IMR-90 (cell line): ENCODE results near the gene TCF7L1. TPM values are rescaled to one million over a fixed set of nuclear protein-coding genes. Genes with fewer than 3 reads are reported as not detected.

Experiments
- ATAC-seq: fragments of 200-7000 bp; cut with Tn5 transposase; 2 replicates; pipeline ENCODE4 v1.9.1; 2020; ENCODE audit warnings: low read depth, mild to moderate bottlenecking, moderate library complexity
- BruUV-seq: library from RNA; stranded (reverse); fragments of 400-500 nt; replicated peaks from 2 replicates; lab custom pipeline; 2021; lab: Mats Ljungman, UMichigan
- CTCF ChIA-PET: fragments of 300-600 bp; formaldehyde crosslinking; extraction: SDS; loops from one replicate; lab custom pipeline; 2021; ENCODE audit warnings: antibody characterized with exemption; lab: Yijun Ruan, JAX
- POLR2A ChIA-PET: fragments of 300-600 bp; sonication (Branson Sonifier 250); formaldehyde crosslinking; loops from one replicate; lab custom pipeline; 2022; ENCODE audit warnings: antibody characterized with exemption; ENCODE audit not compliant: unreplicated experiment; lab: Charles Lee
- DNase-seq: peaks from one replicate; pipeline ENCODE4 v3.0.0; 2013
- H2AFZ ChIP-seq: replicated peaks from 2 replicates; pipeline ENCODE3; 2013; ENCODE audit warnings: low read length, mild to moderate bottlenecking; ENCODE audit not compliant: poor library complexity
- H2AK5ac ChIP-seq: 2 replicates; pipeline ENCODE4 v1.6.1; 2013; ENCODE audit warnings: low read depth, low read length, inconsistent platforms
- H2AK9ac ChIP-seq: replicated peaks from 2 replicates; pipeline ENCODE3; 2013; ENCODE audit warnings: mild to moderate bottlenecking, low read depth, low read length, moderate library complexity; ENCODE audit not compliant: poor library complexity
- H2BK120ac ChIP-seq: 2 replicates; pipeline ENCODE4 v1.6.1; 2013; ENCODE audit warnings: low read depth, low read length, inconsistent platforms
- H2BK15ac ChIP-seq: 3 replicates; pipeline ENCODE4 v1.6.1; 2013; ENCODE audit warnings: low read depth, low read length, inconsistent platforms
- H2BK20ac ChIP-seq: 2 replicates; pipeline ENCODE4 v1.6.1; 2013; ENCODE audit warnings: low read depth, mild to moderate bottlenecking, inconsistent platforms, low read length, moderate library complexity
- H2BK5ac ChIP-seq: 2 replicates; pipeline ENCODE4 v1.6.1; 2013; ENCODE audit warnings: mild to moderate bottlenecking, low read depth, low read length, inconsistent platforms; ENCODE audit not compliant: poor library complexity, severe bottlenecking
- H3K14ac ChIP-seq: replicated peaks from 2 replicates; pipeline ENCODE4 v1.6.1; 2013; ENCODE audit warnings: low read depth, low read length, inconsistent platforms
- H3K18ac ChIP-seq: 2 replicates; pipeline ENCODE4 v1.6.1; 2013; ENCODE audit warnings: low read depth, low read length, control low read depth
- H3K23ac ChIP-seq: 2 replicates; pipeline ENCODE4 v1.6.1; 2013; ENCODE audit warnings: low read depth, low read length, inconsistent platforms
- H3K27ac ChIP-seq: 2 replicates; pipeline ENCODE4 v1.5.1; 2013; ENCODE audit warnings: mild to moderate bottlenecking, control low read depth, low read length; ENCODE audit not compliant: insufficient read depth
- H3K27me3 ChIP-seq: 2 replicates; pipeline ENCODE4 v1.6.1; 2013; ENCODE audit warnings: low read length; ENCODE audit not compliant: control insufficient read depth, insufficient read depth
- H3K36me3 ChIP-seq: 2 replicates; pipeline ENCODE4 v1.6.1; 2013; ENCODE audit warnings: low read length, mixed read lengths; ENCODE audit not compliant: control insufficient read depth, insufficient read depth
- H3K4ac ChIP-seq: 2 replicates; pipeline ENCODE4 v1.6.1; 2013; ENCODE audit warnings: low read depth, low read length, inconsistent platforms
- H3K4me1 ChIP-seq: 2 replicates; pipeline ENCODE4 v1.6.1; 2013; ENCODE audit warnings: low read length, mixed read lengths; ENCODE audit not compliant: control insufficient read depth, insufficient read depth
- H3K4me2 ChIP-seq: 2 replicates; pipeline ENCODE4 v1.6.1; 2013; ENCODE audit warnings: low read depth, mild to moderate bottlenecking, control low read depth, low read length, moderate library complexity
- H3K4me3 ChIP-seq: 2 replicates; pipeline ENCODE4 v1.5.1; 2013; ENCODE audit warnings: low read depth, mild to moderate bottlenecking, control low read depth, low read length, moderate library complexity; ENCODE audit not compliant: insufficient read depth
- H3K56ac ChIP-seq: 2 replicates; pipeline ENCODE4 v1.6.1; 2013; ENCODE audit warnings: low read length, inconsistent platforms; ENCODE audit not compliant: insufficient read depth; ENCODE audit errors: extremely low read depth
- H3K79me1 ChIP-seq, 2 experiments: 2 replicates each; pipeline ENCODE4 v1.6.1; 2013; ENCODE audit warnings: low read length in 2 of 2, inconsistent platforms in 1 of 2, low read depth in 1 of 2
- H3K9ac ChIP-seq: 2 replicates; pipeline ENCODE4 v1.6.1; 2013; ENCODE audit warnings: low read depth, low read length, control low read depth
- H3K9me1 ChIP-seq: 2 replicates; pipeline ENCODE4 v1.6.1; 2013; ENCODE audit warnings: low read length, inconsistent platforms; ENCODE audit not compliant: insufficient read depth
- H3K9me3 ChIP-seq: 2 replicates; pipeline ENCODE4 v1.6.1; 2013; ENCODE audit warnings: low read length; ENCODE audit not compliant: control insufficient read depth, insufficient read depth
- H4K20me1 ChIP-seq: 2 replicates; pipeline ENCODE4 v1.6.1; 2013; ENCODE audit warnings: low read length, inconsistent platforms; ENCODE audit not compliant: insufficient read depth
- H4K5ac ChIP-seq: 2 replicates; pipeline ENCODE4 v1.6.1; 2013; ENCODE audit warnings: mild to moderate bottlenecking, low read depth, low read length, control low read depth
- H4K8ac ChIP-seq, 2 experiments: 2 replicates each; pipeline ENCODE4 v1.6.1; 2013; ENCODE audit warnings: low read depth in 2 of 2, low read length in 2 of 2, control low read depth in 1 of 2, inconsistent platforms in 1 of 2
- H4K91ac ChIP-seq: 2 replicates; pipeline ENCODE4 v1.6.1; 2013; ENCODE audit warnings: low read depth, low read length, inconsistent platforms; ENCODE audit not compliant: insufficient read depth
- BHLHE40 ChIP-seq: fragments of 150-350 bp; IDR thresholded peaks from 2 replicates; pipeline ENCODE4 v1.6.1; 2016; ENCODE audit warnings: mild to moderate bottlenecking, low read depth, low read length
- CEBPB ChIP-seq: IDR thresholded peaks from 2 replicates; pipeline ENCODE4 v1.6.1; 2012; ENCODE audit warnings: low read depth, low read length, improper control_type of control experiment
- CHD1 ChIP-seq: IDR thresholded peaks from 2 replicates; pipeline ENCODE4 v1.6.1; 2012; ENCODE audit warnings: low read depth, low read length, improper control_type of control experiment
- FOS ChIP-seq: fragments of 150-350 bp; IDR thresholded peaks from 2 replicates; pipeline ENCODE4 v1.6.1; 2016; ENCODE audit warnings: low read depth, low read length
- MAFK ChIP-seq: IDR thresholded peaks from 2 replicates; pipeline ENCODE4 v1.6.1; 2012; ENCODE audit warnings: low read depth, low read length, improper control_type of control experiment
- MAZ ChIP-seq: IDR thresholded peaks from 2 replicates; pipeline ENCODE4 v1.6.1; 2012; ENCODE audit warnings: low read depth, mild to moderate bottlenecking, low read length, improper control_type of control experiment, moderate library complexity, borderline replicate concordance
- MXI1 ChIP-seq: IDR thresholded peaks from 2 replicates; pipeline ENCODE4 v1.6.1; 2012; ENCODE audit warnings: low read depth, mild to moderate bottlenecking, low read length, moderate library complexity, borderline replicate concordance
- POLR2A ChIP-seq: IDR thresholded peaks from 2 replicates; pipeline ENCODE4 v1.6.1; 2012; ENCODE audit warnings: mild to moderate bottlenecking, low read depth, low read length
- RAD21 ChIP-seq: IDR thresholded peaks from 2 replicates; pipeline ENCODE4 v1.6.1; 2012; ENCODE audit warnings: low read length, improper control_type of control experiment
- RCOR1 ChIP-seq: IDR thresholded peaks from 2 replicates; pipeline ENCODE4 v1.6.1; 2012; ENCODE audit warnings: mild to moderate bottlenecking, low read length, improper control_type of control experiment; ENCODE audit not compliant: insufficient replicate concordance
- RFX5 ChIP-seq: IDR thresholded peaks from 2 replicates; pipeline ENCODE4 v1.8.0; 2012; ENCODE audit warnings: low read depth, mild to moderate bottlenecking, low read length, moderate library complexity
- SMC3 ChIP-seq: fragments of 150-350 bp; IDR thresholded peaks from 2 replicates; pipeline ENCODE4 v1.6.1; 2016; ENCODE audit warnings: low read depth, mild to moderate bottlenecking, antibody characterized with exemption, low read length, moderate library complexity
- WGBS, 2 experiments: methylation state at CpG; one replicate each; pipeline versions ENCODE4 v1.1.5 to v1.1.7; 2013; ENCODE audit warnings: missing lambda C conversion rate in 2 of 2; ENCODE audit not compliant: insufficient read length in 1 of 2; ENCODE audit errors: extremely low coverage in 2 of 2; 5-methylcytosine and 5-hydroxymethylcytosine counted together
- dilution Hi-C: fragments of 300-500 bp; cut with HindIII; formaldehyde crosslinking; loops from one replicate; pipeline ENCODE4 v1.14.3; 2018; ENCODE audit warnings: low sequenced_read_pairs; ENCODE audit not compliant: unreplicated experiment
- in situ Hi-C: fragments of 300-500 bp; cut with MboI; formaldehyde crosslinking; loops from 3 replicates; pipeline ENCODE4 v1.14.3; 2019; ENCODE audit warnings: low sequenced_read_pairs, inconsistent platforms, mixed read lengths
- intact Hi-C: fragments of 100-400 bp; cut with micrococcal nuclease; formaldehyde crosslinking; loops from 2 replicates; pipeline ENCODE4 v1.10.0; 2022
- polyA plus RNA-seq, 3 experiments: library from polyadenylated mRNA; depleted of rRNA; stranded (reverse); fragments of >200 nt; gene quantifications; 2 replicates each; pipeline ENCODE4 v1.2.3, GENCODE V29; 2012; ENCODE audit warnings: low replicate concordance in 1 of 3
- total RNA-seq: library from RNA; depleted of rRNA; stranded (reverse); fragments of >200 nt; gene quantifications from 2 replicates; pipeline ENCODE4 v1.2.3, GENCODE V29; 2012
- TF ChIP-seq, protein P1 (sequence below): conservative IDR thresholded peaks from 2 replicates; pipeline ENCODE4 v1.5.1; 2012; ENCODE audit warnings: mild to moderate bottlenecking, low read depth, low read length, improper control_type of control experiment
- TF ChIP-seq, protein P2 (sequence below): fragments of 150-350 bp; IDR thresholded peaks from 2 replicates; pipeline ENCODE4 v1.6.1; 2016; ENCODE audit warnings: low read depth, mild to moderate bottlenecking, low read length, moderate library complexity, borderline replicate concordance
- TF ChIP-seq, protein P3 (sequence below): fragments of 150-350 bp; IDR thresholded peaks from 2 replicates; pipeline ENCODE4 v1.6.1; 2017; ENCODE audit warnings: mild to moderate bottlenecking, antibody characterized with exemption, low read length, low read depth

TCF7L1 gene
- total and polyA plus RNA-seq, 2 of the 4 experiments (the other 2 are of a cell fraction) = 0.72 to 11.1 TPM

DNA sequence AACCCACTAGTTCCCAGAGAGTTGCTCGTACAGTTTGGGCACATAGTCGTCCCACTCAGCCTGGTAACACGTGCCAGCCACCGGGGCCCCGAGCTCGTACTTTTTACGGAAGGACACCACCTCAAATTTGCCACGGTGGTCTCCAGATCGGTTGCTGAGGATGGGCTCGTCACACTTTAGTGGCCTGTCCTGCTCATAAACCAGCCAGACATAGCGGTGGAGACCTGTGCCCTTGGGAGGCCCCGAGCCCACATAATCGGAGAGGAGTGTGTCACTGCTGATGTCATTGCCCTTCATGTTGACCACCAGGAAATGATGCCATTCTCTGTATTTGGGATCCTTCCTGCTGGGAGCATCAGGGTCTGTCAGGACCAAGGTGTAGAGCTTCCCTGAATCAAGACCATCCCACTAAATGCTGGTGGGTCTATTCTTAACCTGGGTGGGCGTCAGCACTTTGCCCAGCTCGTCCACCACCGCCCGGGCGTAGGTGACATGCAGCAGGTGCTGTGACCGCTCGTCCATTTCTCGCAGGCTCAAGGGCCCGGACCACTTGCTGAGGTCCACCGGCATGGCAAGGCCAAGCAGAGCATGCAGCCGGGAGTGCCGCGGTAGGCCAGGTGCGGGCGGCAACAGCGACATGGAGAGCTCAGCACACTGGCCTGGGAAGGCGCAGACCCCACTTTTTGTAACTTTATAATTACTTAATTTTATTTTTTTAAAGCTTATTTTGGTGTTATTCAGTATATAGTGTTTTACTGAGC lies 208.3 kb downstream of the TCF7L1 start:
- Histone ChIP-seq H3K14ac (no peak overlapping the region), H3K4me3 (no peak overlapping the region), H2AK9ac (no peak overlapping the region), H3K4ac (no peak overlapping the region), H3K56ac (no peak overlapping the region), H2BK120ac (no peak overlapping the region), H3K27ac (no peak overlapping the region), H3K27me3 (peaks cover 6% of the 10 kb centered on the region), H3K79me1 (no peaks in the 10 kb centered on the region), H3K4me1 (no peaks in the 10 kb centered on the region), H2BK15ac (no peak overlapping the region), H4K8ac (no peak overlapping the region), H4K91ac (no peak overlapping the region), H3K36me3 (peaks cover 23% of the 10 kb centered on the region), H2BK20ac (no peak overlapping the region), H3K18ac (no peak overlapping the region), H4K20me1 (no peaks in the 10 kb centered on the region), H3K9ac (no peak overlapping the region), H3K9me3 (no peaks in the 10 kb centered on the region), H3K4me2 (no peak overlapping the region), H3K9me1 (no peaks in the 10 kb centered on the region; the same call in 1 of the 2 replicates), H2AK5ac (no peak overlapping the region), H3K23ac (no peak overlapping the region), H2AFZ (no peak overlapping the region), H2BK5ac (no peak overlapping the region), H4K5ac (no peak overlapping the region)
- WGBS, 2 experiments = 94% methylated on average over 17 of the region's 30 CpGs; no CpG with 5 or more reads in 1 of the 2 experiments
- intact Hi-C loops = loop anchor here (2.0 kb wide), 1 partner anchor 25 kb away; no protein-coding TSS in a partner anchor
- ChIA-PET CTCF (no interaction called here), POLR2A (no interaction called here)
- BruUV-seq = no TSS peak
- DNase-seq (no peak), ATAC-seq (no peak)
- dilution Hi-C loops = no loop called here
- in situ Hi-C loops = no loop called here
- TF ChIP-seq RAD21 = no peak
- no peak for TF ChIP-seq MXI1
- no peak for TF ChIP-seq RFX5
- no peak for TF ChIP-seq BHLHE40
- TF ChIP-seq, protein P1, sequence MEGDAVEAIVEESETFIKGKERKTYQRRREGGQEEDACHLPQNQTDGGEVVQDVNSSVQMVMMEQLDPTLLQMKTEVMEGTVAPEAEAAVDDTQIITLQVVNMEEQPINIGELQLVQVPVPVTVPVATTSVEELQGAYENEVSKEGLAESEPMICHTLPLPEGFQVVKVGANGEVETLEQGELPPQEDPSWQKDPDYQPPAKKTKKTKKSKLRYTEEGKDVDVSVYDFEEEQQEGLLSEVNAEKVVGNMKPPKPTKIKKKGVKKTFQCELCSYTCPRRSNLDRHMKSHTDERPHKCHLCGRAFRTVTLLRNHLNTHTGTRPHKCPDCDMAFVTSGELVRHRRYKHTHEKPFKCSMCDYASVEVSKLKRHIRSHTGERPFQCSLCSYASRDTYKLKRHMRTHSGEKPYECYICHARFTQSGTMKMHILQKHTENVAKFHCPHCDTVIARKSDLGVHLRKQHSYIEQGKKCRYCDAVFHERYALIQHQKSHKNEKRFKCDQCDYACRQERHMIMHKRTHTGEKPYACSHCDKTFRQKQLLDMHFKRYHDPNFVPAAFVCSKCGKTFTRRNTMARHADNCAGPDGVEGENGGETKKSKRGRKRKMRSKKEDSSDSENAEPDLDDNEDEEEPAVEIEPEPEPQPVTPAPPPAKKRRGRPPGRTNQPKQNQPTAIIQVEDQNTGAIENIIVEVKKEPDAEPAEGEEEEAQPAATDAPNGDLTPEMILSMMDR = no peak
- TF ChIP-seq POLR2A = no peak
- TF ChIP-seq, protein P2, sequence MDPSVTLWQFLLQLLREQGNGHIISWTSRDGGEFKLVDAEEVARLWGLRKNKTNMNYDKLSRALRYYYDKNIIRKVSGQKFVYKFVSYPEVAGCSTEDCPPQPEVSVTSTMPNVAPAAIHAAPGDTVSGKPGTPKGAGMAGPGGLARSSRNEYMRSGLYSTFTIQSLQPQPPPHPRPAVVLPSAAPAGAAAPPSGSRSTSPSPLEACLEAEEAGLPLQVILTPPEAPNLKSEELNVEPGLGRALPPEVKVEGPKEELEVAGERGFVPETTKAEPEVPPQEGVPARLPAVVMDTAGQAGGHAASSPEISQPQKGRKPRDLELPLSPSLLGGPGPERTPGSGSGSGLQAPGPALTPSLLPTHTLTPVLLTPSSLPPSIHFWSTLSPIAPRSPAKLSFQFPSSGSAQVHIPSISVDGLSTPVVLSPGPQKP = no peak
- TF ChIP-seq RCOR1 = no peak
- no peak for TF ChIP-seq MAFK
- no peak for TF ChIP-seq SMC3
- TF ChIP-seq FOS = no peak
- no peak for TF ChIP-seq MAZ
- no peak for TF ChIP-seq CHD1
- TF ChIP-seq CEBPB = no peak
- TF ChIP-seq, protein P3, sequence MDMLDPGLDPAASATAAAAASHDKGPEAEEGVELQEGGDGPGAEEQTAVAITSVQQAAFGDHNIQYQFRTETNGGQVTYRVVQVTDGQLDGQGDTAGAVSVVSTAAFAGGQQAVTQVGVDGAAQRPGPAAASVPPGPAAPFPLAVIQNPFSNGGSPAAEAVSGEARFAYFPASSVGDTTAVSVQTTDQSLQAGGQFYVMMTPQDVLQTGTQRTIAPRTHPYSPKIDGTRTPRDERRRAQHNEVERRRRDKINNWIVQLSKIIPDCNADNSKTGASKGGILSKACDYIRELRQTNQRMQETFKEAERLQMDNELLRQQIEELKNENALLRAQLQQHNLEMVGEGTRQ = no peak
